HG02623 (cell line): ENCODE data around the gene NME9.

Source experiments
- ATAC-seq: cut with Tn5 transposase; IDR thresholded peaks from one replicate; pipeline ENCODE4 v1.9.1; 2021; ENCODE audit warnings: moderate library complexity; ENCODE audit not compliant: unreplicated experiment

The NME9 gene

DNA sequence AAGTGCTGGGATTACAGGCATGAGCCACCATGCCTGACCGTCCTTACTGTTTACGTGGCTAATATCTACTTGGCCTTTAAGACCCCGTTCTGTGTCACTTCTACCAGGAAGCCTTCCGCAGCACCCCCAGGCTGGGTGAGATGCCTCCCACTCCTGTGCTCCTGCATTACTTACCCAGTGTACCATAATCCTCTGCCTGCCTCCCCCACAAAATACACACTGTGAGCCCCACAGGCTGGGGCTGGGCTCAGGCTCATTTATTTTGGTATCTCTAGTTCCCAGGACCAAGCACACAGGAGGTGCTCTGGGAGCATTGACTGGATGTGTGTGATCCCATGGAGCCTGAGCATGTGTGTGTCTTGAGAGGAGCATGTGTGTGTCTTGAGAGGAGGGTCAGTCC lies 33.7 kb upstream of the NME9 start:
- ATAC-seq = no peak

DNA sequence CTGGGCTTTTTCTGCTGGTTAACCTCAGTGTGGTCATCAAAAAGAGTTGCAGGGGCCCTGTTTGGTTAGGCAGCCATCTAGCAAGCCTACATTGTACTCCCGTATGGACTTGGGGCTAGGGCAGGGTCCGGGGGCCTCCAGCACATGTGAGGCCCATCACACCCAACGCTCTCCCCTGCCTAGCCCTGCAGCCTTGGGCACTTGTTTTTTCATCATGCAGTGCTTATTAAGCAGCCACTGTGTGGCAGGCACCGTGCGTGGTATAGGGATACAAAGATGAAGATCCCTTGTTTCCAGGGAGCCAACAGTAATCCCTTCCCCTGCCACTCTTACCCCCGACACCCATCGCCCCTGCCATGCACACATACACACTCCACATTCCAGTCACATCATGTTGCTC lies 32.9 kb upstream of the NME9 start:
- ATAC-seq = no peak

DNA sequence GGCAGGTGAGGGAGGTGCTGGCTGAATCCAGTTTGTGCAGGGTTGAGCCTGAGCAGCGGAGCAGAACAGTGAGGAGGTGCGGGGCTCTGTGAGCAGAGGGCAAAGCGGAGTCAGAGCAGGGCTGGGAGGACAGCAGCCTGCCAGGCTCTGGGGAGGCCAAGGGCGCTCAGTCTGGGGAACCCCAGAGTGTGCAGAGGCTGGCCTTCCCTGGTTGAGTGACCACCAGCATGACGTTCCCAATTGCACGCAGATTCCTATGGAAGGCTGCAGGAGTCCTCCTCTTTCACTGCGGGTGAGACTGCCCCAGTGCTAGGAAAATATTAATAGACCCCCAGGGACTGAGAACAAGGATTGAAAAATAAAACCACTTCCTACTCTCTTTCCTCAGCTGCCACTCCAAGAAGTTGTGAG lies 31.9 kb upstream of the NME9 start:
- no peak for ATAC-seq

DNA sequence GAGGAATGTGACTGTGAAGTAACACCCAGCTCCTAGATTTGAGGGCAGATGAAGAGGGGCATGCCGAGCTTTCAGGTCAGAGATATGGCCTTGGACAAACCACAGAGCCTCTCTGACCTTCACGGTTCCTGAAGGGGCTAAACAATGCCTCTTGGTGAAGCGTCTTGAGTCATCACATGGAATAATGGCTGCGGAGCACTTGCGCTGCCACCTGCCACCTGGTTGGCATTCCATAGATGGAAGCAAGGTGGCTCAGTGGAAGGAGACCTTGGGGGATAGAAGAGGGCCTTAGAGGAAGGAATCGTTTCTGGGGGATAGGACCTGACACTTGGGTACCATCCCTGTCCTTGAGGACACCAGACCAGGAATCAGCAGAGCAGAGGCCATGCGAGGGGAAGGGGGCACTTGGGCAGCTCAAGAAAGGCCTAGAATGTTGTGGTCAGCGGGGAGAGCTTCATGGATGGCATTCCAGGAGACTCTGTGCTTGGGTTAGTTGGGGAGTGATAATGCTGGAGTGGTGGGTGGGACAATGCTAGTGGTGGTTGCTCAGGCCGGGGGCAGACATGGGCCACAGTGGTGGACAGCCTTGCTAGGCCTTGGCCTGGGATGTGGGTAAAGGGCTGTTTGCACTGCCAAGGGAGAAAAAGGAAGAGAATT lies 31.3 kb upstream of the NME9 start:
- ATAC-seq = no peak

DNA sequence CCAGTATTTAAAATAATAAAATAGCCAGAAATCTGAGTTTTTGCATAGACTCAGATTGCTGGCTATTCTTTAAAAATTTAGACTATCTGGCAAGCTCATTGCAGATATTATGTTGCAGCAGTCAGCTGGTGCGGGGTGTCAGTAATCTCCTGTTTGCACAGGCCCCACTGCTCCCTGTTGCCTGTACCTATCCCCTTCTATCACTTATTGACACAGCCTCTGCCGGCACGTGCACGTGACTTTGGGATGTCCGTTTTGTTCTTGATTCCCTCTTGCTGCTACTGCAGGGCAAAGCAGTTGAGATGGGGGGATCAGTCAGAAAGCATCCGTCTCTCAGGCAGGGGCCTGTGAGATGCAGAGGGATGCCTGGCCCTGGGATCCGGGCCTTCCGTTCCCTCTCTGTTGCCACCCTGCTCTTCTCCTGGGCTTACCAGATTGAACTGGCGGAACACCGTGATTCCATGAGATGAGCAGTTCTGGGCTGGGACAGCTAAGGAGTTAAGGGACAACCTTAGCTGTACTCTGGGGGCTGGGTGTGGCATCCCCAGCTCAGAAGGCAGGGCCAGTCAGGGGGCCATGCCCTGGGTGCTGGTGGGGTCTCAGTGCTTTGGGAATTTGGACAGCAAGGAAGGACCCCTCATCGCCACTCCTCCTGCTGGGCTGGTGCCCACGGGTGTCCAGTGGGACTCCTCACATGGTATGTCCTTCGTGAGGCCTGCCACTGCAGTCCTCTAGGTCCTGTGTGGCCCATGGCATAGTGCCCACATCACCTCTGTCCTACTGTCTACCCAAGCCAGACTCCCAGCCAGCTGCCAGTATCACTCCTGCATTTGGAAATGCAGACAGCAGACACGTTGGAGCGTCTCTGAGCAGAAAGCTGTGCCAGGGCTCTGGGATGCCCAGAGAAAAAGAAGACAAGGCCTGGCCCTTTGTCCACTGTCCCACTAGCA lies 30.5 kb upstream of the NME9 start:
- no peak for ATAC-seq

DNA sequence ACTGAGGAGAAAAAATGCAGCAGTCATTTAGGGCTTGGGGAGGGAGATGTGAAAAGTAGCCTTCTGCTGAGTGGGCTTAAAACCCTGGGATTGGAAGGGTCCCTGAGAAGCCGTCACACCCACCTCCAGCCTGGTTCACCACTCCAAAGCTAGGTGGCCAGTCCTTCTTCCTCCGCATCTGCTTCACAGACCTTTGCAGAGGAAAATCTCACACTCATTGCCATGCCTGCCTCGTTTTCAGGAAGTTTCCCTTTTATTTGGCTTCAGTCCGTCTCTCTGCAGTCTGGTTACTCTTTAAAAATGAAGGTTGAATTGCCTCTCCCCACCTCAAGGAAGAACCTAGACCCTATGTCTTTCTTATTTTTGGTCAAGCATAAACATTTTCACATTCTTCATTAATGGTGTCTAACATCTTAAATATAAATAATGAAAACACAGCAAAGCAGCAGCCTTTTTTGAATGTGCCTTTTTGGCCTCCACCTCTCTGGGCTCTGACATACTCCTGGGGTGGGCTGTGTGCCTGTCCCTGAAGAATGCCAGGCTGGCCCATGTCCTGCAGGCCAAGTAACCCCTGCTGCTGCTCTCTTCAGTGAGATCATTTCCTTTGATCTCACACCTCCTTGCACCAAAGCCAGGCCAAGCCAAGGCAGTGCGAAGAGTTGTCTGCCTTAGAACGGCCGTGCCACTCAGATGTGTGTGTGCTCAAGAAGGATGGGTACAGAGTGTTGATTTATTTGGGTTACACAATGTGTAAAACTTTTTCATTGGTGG lies 29.7 kb upstream of the NME9 start:
- ATAC-seq = no peak

DNA sequence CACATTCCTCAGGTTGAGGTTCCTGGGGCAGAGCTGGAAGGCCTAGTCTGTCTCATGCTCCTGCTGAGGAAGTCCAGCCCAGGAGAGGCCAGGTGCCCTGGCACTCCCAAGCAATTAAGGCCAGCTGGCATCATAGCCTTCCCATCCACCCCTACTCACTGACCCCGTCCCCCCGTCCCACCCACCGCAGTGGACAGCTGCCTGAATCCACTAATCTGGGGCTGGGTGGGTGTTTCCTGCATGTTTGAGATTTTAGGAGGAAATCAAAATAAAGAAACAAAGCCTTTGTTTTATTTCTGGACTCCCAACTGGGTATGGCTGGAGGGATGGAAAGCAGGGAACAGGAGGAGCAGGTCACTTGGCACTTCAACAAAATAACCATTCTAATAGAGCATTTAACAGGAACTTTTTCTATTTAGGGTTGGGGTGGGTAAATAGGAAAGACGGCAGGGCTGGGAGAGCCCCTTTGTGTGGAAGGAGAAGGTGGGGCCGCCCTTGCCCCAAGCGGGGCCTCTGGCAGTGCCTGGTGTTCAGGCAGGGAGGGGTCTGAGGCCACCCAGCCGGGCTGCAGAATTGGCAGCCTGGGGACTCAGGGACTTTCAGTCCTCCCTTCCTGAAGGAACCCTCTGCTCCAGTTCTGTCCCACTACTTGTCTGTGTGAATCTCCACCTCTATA lies 27.2 kb upstream of the NME9 start:
- no peak for ATAC-seq

DNA sequence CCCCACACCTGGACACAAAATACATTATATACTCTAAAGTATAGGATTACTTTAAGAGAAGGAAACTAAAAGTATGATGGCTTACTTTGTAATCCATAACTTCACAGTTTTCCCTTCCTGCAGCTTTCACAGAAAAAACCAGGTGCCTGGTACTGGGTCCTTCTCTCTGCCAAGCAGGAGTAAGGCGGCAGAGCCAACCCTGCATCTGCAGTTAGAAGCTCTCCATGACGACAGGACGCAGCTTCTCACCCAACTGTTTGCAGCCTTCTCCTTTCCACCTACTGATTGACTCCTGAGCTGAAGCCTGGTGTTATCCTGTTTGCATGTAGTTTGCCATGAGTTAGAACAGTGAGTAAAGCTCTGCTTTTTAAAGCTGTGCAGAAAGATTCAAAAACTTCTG lies 25.4 kb upstream of the NME9 start:
- ATAC-seq = no peak

DNA sequence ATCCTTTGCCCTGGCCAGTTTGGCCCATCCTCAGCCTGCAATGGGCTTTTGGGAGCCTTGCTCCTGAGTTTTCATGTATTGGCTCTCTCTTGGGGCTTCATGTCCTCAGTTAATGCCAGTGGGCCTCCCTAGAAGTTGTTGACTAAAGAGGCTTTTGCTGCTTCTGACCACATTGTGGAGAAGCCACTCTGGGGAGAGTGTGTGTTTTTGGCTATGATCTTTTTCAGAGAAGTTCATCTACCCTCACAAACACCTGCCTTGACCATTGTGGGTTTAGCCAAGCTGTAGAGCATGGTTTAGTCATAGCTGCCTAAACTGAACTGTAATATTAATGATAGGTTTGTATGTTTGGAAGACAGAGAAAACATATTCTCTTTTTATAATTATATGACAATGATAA lies 24.7 kb upstream of the NME9 start:
- no peak for ATAC-seq

DNA sequence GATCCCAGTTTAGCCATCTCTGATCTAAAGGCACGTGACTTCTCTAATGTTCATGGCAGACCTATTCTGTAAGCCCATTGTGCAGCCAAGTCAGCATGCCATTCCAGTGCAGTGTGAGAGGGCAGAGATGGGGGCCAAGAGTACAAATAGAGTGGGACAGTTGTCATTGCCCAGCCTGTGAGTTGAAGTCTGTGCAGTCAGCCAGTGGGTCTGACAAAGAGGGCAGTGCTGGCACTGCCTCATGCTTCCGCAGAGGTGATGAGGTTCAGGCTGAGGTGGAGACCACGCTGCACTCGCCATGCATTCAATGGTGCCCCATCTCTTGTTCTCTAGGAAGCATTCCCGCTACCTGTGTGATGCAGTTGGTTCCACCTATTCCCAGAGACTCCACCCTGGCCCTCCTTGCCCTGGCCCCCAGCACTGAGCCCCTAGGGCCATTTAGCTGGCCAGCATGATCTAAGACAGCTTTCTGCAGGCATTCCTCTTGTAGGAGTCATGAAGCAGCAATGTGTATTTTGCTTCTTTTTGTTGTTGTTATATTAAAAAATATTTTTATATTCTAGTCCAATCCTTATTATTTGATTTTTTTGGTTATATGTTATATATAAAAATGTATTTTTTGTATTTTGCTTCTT lies 22.4 kb upstream of the NME9 start:
- ATAC-seq = no peak

DNA sequence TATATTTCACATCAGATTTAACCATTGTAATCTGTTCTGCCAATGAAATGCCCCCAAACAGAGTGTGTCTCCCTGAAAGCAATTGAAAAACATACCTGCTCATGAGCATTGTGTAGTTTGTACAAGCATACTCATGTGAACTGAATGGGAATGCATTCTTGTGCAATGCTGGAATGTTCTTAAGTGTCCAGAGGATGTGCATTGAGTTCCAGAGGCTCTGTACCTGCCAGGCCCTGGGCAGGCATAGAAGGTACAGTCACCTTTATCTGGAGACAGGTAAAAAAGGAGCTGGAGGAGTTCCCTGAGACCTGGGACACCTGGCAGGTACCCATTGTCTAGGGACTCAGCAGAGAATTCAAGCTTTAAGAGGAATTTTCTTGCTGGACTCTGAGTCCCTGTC lies 21.5 kb upstream of the NME9 start:
- ATAC-seq = no peak

DNA sequence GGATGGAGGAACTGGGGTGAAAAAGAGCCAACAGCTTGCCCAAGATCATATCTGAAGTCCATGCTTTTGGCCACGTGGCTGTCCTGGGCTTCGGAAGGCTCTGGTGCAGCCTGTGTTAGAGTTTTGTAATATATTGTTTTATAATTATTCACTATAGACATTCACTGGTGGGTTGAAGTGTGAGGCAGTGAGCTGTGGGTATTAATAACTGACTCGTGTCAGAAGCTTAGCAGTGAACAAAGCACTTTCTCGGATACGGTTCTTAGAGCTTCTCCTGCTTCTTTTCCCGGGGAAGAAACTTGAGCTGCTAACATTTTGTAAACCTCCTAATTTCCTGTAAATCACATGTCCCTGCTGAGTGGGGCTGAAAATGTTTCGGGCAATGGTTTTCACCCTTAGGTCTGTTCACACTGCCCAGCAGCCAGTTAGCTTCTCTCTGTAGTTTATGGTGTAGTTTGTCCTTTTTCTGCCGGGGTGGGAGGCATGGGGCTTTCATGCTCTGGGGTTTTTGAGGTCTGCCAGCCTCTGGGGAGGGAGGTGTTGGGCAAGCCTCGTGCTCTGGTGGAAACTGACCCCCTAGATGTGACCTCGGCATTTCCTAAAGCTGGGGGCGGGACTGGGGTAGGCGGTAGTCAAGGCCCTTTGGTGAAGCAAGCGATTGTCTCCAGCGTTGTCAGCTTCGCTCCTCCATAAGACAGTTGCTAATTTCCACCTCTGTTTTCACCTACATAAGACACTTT lies 20.4 kb upstream of the NME9 start:
- ATAC-seq = no peak

DNA sequence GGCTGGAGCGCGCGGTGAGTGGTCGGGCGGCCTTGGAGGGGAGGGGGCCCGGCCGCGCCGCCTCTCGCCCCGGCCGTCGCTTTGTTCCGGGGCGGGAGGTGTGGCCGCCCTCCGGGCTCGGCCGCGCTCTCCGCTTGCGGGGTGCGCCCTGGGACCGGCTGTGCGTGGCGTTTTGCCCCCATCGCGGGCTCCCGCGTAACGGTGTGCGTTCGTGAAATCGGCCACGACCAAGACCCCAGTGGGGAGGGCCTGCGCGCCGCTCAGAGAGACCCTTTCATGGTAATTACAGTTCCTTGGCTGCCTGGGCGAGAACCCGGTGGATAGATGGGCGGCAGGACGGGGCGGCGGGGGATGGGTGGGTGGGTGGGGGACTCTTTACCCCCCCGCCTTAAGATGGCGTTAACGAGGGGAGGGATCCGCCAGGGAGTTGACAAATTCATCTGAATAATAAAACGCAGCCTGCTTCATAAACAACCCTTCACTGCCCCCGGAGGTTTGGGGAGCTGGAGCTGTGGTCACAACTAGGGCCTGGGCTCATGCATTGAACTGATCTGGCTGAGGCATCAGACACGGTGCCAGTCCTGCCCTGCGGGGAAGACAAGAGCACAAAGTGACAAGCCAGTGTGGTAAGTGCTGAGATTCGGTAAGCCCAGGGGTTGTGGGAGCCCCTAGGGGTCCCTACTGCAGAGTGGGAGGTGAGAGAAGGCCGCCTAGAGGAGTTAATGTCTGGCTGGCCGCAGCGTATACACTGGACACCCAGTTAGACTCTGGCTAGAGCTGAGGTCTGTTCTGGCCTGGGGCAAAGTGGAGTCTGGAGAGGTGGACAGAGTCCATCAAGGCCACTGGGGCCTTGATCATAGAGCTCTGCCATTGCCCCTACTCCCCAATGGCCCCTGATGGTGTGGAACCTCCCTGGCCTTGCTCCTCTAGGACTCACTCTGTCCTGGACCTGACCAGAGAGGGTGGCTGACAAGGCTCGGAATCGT lies 19.4 kb upstream of the NME9 start:
- no peak for ATAC-seq

DNA sequence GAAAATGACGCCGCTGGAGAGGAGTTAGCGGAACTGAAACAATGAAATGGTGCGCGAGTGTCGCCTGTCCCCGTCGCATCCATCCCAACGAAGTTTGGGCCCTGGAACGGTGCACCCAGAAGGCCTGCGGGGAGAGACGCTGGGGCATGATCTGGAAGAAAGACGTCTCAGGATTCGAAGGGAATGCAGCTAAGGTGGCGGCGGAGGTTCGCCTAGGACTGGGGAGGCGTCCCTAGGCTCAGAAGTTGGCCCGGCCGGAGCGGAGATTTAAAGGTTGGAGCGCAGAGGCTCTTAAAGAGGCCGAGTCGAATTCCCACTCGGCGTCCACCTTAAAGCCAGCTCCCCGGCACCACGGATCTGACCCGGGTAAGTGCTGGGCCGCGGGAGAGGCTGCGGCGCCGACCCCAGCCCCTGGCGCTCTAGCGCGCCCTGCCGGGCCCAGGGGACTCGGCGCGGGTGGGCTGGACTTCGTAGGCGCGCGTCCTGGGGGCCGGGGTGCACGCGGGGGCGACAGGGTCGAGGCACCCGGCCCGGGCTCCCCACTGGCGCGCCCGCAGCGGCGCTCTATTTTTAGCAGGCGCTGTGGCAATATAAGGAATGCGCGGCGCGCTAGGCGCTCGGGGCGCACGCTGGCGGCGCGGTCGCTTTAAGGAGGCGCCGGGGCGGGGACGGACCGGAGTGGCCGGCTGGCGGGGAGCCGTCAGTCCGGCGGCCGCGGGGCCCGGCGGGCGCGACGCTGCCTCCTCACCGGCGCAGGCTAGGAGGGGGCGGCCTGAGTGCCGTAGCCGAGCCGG lies 18.5 kb upstream of the NME9 start, which contains the start of gene MRAS:
Gene MRAS (plus strand): TSS at position 620 of the 794 bp plus-strand sequence. CDS start 24,305 bp downstream, outside the sequence.
- ATAC-seq = no peak

DNA sequence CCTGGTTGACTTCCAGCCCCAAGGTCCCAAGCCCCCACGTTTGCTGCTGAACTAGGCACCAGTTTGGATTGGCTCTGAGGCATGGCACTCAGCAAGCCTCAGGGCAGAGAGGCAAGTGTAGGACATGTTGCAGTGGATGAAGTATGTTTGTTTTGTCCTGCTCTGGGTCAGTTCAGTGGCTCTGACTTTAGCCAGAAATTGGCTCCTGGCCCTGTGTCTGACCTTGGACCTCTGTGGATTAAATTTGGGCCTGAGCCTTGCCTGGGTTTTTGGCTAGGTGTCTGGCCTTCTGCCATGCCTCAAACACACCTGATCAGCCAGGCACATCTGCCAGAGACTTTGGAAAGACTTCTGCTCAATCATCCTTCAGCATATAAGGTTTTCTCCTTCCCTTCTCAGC lies 15.1 kb upstream of the NME9 start:
- ATAC-seq = no peak

DNA sequence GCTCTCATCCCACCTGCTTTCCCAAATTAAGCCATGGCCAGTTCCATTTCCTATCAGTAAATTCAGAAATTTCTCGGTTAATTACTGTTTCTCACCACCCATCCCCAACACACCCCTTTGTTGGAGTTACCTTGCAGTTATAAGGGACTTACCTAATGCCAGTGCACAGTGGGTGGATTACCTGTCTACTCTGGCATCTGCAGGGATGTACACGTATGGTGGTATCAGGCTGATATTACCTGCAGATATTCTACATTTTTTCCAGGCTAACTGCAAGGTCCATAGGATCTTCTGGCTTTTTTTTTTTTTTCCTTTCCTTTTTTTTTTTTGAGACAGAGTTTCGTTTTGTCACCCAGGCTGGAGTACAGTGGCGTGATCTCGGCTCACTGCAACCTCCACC lies 10.9 kb upstream of the NME9 start:
- ATAC-seq = no peak

DNA sequence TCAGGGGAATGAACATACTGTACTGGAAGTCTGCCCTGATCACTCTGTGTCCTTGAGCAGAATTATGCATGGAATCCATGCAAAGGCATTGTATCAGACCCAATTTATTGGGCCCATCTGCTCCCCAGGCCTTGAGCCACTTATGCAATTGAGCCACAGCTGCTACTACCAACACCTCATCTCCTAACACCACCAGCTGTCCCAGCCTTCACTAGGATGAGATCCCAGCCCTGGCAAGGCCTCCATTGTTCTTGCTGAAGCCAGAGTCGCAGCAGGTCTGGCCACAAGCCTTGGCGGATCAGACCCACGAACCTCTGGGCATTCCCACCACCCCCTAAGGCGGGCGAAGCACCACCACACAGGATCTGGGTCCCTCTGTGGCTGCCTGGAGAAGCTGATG lies 9.2 kb upstream of the NME9 start:
- no peak for ATAC-seq

DNA sequence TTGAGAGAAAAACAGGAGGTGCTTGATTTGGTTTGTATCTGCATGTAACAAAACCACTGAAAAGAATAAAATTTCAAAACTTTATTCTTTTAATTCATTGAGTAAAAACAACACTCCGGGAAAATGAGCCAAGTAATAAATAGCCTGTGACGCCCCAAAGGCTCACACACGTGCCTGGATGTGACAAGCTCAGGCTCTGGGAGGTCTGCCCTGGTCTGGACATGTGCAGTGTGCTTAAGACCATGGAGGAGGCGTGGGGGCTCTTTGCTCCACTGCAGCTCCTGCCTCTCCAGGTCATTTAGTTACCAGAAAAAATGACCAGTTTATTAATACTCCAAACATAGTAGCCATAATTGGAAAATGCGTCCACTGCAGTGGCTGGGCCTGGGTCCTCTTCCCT lies 8.6 kb upstream of the NME9 start:
- ATAC-seq = no peak
